Endothelial cell of umbilical vein (primary cell): ENCODE data around the gene ZNF418. TPM values are rescaled to one million over a fixed set of nuclear protein-coding genes. Genes with fewer than 3 reads are reported as not detected.

ENCODE experiments used
- BruUV-seq: library from RNA; stranded (reverse); fragments of 400-500 nt; replicated peaks from 2 replicates; lab custom pipeline; 2021; lab: Mats Ljungman, UMichigan
- CTCF ChIA-PET: fragments of 300-600, 350-600 bp; sonication (Branson Sonifier 250); formaldehyde crosslinking; loops from one replicate; lab custom pipeline; 2021; ENCODE audit warnings: antibody characterized with exemption, inconsistent platforms; lab: Charles Lee
- POLR2A ChIA-PET: fragments of 300-600, 350-600 bp; sonication (Branson Sonifier 250); formaldehyde crosslinking; loops from one replicate; lab custom pipeline; 2021; ENCODE audit warnings: antibody characterized with exemption, inconsistent platforms; lab: Charles Lee
- DNase-seq: peaks from one replicate; pipeline ENCODE4 v3.0.0-alpha.2; 2011; ENCODE audit warnings: low read depth, low spot score
- FAIRE-seq: peaks from 2 replicates; lab custom pipeline; 2011; peaks lifted over from hg19 to GRCh38; lab: Jason Lieb, UNC
- H2AFZ ChIP-seq: 2 replicates; pipeline ENCODE4 v1.6.0; 2012; ENCODE audit warnings: low read depth, low read length, control low read depth, inconsistent platforms
- H3K27ac ChIP-seq: 2 replicates; pipeline ENCODE4 v1.5.1; 2011; ENCODE audit warnings: low read depth, mild to moderate bottlenecking, control low read depth, low read length, moderate library complexity; ENCODE audit not compliant: insufficient read depth
- H3K27me3 ChIP-seq, 2 experiments: 2 replicates each; pipeline versions ENCODE4 v1.6.0 to v1.6.1; 2011; ENCODE audit warnings: low read length in 2 of 2, mixed read lengths in 1 of 2; ENCODE audit not compliant: control insufficient read depth in 2 of 2, insufficient read depth in 2 of 2
- H3K36me3 ChIP-seq, 2 experiments: 2 replicates in 1 of 2; 3 replicates in 1 of 2; pipeline ENCODE4 v1.5.1; 2011; ENCODE audit warnings: low read length in 2 of 2, mild to moderate bottlenecking in 1 of 2, moderate library complexity in 1 of 2; ENCODE audit not compliant: control insufficient read depth in 2 of 2, insufficient read depth in 2 of 2; ENCODE audit errors: extremely low read depth in 1 of 2
- H3K4me1 ChIP-seq: 3 replicates; pipeline ENCODE4 v1.5.1; 2011; ENCODE audit warnings: mild to moderate bottlenecking, low read length; ENCODE audit not compliant: control insufficient read depth, insufficient read depth; ENCODE audit errors: extremely low read depth
- H3K4me2 ChIP-seq: 2 replicates; pipeline ENCODE4 v1.6.1; 2011; ENCODE audit warnings: low read length, control low read depth, mixed read lengths; ENCODE audit not compliant: insufficient read depth
- H3K4me3 ChIP-seq, 3 experiments: fragments of 200-600 bp in 1 of 3; sonication (generic), shearing (Covaris generic) in 1 of 3; replicated peaks in 1 of 3; 2 replicates each; pipeline ENCODE4 v1.5.1; 2011 to 2016; ENCODE audit warnings: control low read depth in 3 of 3, low read length in 3 of 3, mild to moderate bottlenecking in 2 of 3, inconsistent platforms in 1 of 3, low read depth in 1 of 3, moderate library complexity in 1 of 3; ENCODE audit not compliant: insufficient read depth in 1 of 3
- H3K79me2 ChIP-seq: 2 replicates; pipeline ENCODE4 v1.6.0; 2012; ENCODE audit warnings: low read length, inconsistent platforms; ENCODE audit not compliant: control insufficient read depth, insufficient read depth
- H3K9ac ChIP-seq: replicated peaks from 2 replicates; pipeline ENCODE3; 2011; ENCODE audit warnings: low read length, control low read depth; ENCODE audit not compliant: insufficient read depth; ENCODE audit errors: extremely low read depth
- H3K9me1 ChIP-seq: replicated peaks from 3 replicates; pipeline ENCODE4 v1.6.0; 2011; ENCODE audit warnings: mild to moderate bottlenecking, low read length; ENCODE audit not compliant: control insufficient read depth, insufficient read depth; ENCODE audit errors: extremely low read depth
- H3K9me3 ChIP-seq: replicated peaks from 2 replicates; pipeline ENCODE4 v1.5.1; 2012; ENCODE audit warnings: low read length, inconsistent platforms; ENCODE audit not compliant: control insufficient read depth, insufficient read depth
- H4K20me1 ChIP-seq: replicated peaks from 2 replicates; pipeline ENCODE3; 2011; ENCODE audit warnings: mild to moderate bottlenecking, low read length; ENCODE audit not compliant: control insufficient read depth, insufficient read depth; ENCODE audit errors: extremely low read depth
- EZH2 ChIP-seq: IDR thresholded peaks from 2 replicates; pipeline ENCODE4 v1.6.1; 2012; ENCODE audit warnings: borderline replicate concordance, low read depth, mild to moderate bottlenecking, moderate library complexity, low read length, inconsistent platforms; ENCODE audit not compliant: severe bottlenecking
- FOS ChIP-seq: IDR thresholded peaks from 2 replicates; pipeline ENCODE4 v1.6.1; 2011; ENCODE audit warnings: mild to moderate bottlenecking, low read length, moderate library complexity, borderline replicate concordance; ENCODE audit not compliant: insufficient read depth
- GATA2 ChIP-seq: IDR thresholded peaks from 2 replicates; pipeline ENCODE4 v1.7.0; 2011; ENCODE audit warnings: low read depth, mild to moderate bottlenecking, moderate library complexity, mixed read lengths, low read length; ENCODE audit not compliant: insufficient read length, insufficient read depth
- JUN ChIP-seq: IDR thresholded peaks from 2 replicates; pipeline ENCODE4 v1.6.1; 2011; ENCODE audit warnings: borderline replicate concordance, low read depth; ENCODE audit not compliant: insufficient read length, insufficient read depth
- MYC ChIP-seq: IDR thresholded peaks from one replicate; pipeline ENCODE4 v1.6.1; 2011; ENCODE audit warnings: mild to moderate bottlenecking, low read depth, low read length
- POLR2A ChIP-seq: IDR thresholded peaks from 2 replicates; pipeline ENCODE4 v1.6.1; 2012; ENCODE audit warnings: low read depth, mild to moderate bottlenecking, control low read depth, low read length
- POLR2AphosphoS5 ChIP-seq: IDR thresholded peaks from 2 replicates; pipeline ENCODE4 v1.6.1; 2012; ENCODE audit warnings: low read depth, mild to moderate bottlenecking, control low read depth, low read length, moderate library complexity; ENCODE audit not compliant: insufficient read depth
- dilution Hi-C: fragments of 300-500 bp; cut with MboI; formaldehyde crosslinking; loops from one replicate; pipeline ENCODE4 v1.15.0; 2019; ENCODE audit warnings: low sequenced_read_pairs; ENCODE audit not compliant: extremely low pct_ligation_motif_present
- intact Hi-C: fragments of 100-400 bp; cut with micrococcal nuclease; formaldehyde crosslinking; loops from one replicate; pipeline ENCODE4 v1.10.0; 2022
- polyA plus RNA-seq, 4 experiments: library from polyadenylated mRNA; depleted of rRNA in 3 of 4; stranded (reverse) in 3 of 4; unstranded in 1 of 4; fragments of >200 nt; gene quantifications; 2 replicates each; pipeline versions ENCODE4 v1.2.1 to v1.2.3, GENCODE V29; 2011 to 2012; ENCODE audit warnings: missing spikeins in 1 of 4
- total RNA-seq: library from RNA; stranded (reverse); gene quantifications from 2 replicates; pipeline ENCODE4 v1.2.3, GENCODE V29; 2021
- TF ChIP-seq, protein P1 (sequence below), 2 donors: IDR thresholded peaks; 1 replicate in 1 of 2; 2 replicates in 1 of 2; pipeline ENCODE4 v1.5.1; 2011; ENCODE audit warnings: low read length in 2 of 2, mild to moderate bottlenecking in 2 of 2, moderate library complexity in 2 of 2, control low read depth in 1 of 2, inconsistent platforms in 1 of 2, low read depth in 1 of 2; ENCODE audit not compliant: insufficient read depth in 1 of 2; ENCODE audit errors: extremely low read depth in 1 of 2
- TF ChIP-seq, protein P2 (sequence below): IDR thresholded peaks from 2 replicates; pipeline ENCODE4 v1.6.1; 2011; ENCODE audit not compliant: insufficient read depth, insufficient read length

ZNF418 gene
- total and polyA plus RNA-seq, 2 donors (not counting 3 experiments of a cell fraction or from before 2014, with no cell fraction given), result 1.7 to 5.4 TPM

DNA sequence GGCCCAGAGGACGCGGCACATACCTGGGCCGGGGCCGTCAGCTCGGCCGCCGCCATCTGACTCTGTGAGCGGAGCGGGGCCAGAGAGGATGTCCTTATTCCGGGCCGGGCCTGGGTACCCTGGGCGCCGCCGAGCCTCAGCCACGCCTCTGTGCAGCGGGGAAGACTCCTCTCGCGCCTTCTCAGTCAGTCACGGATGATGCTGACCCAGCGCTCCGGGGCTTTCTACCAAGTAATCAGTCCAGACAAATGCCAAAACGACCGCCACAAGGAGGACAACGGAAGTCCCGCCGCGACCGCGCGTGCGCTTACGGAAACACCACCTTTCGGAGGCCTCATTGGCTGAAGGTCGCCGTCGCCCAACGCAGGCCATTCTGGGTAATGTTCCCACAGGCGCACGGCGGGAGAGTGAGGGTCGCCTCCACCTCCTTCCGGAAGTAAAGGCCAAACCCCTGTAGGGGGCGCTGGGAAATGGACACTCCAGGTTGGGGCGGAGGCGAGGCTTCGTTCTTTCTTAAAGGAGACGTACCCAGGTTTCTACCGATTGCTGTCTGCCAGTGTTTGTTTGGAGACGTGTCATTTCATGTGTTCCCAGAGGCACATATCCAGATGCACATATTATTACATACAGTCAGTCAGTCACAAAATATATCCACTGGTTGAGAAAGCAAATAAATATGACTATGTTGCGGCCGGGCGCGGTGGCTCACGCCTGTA, 12.4 kb upstream of the ZNF418 start, which contains the start of gene ZNF256:
ZNF256 (minus strand) TSS at position 288 of the 716 bp plus-strand sequence; CDS start at position 56, 232 bp downstream.
- Histone ChIP-seq H3K36me3 (peaks cover 0 to 5% of the 10 kb centered on the region in 2 experiments), H3K4me3 (peak within 1 kb of the TSS; percentile 24 to 66 (median 53)), H3K27ac (no peak within 1 kb of the TSS), H3K4me2 (peak within 1 kb of the TSS; percentile 62), H3K9me1 (no peaks in the 10 kb centered on the region), H3K9ac (peak within 1 kb of the TSS; percentile 42), H3K27me3 (no peaks in the 10 kb centered on the region), H3K9me3 (peaks cover 3% of the 10 kb centered on the region), H2AFZ (peak within 1 kb of the TSS; percentile 79), H3K4me1 (peaks cover 5% of the 10 kb centered on the region), H3K79me2 (no peaks in the 10 kb centered on the region), H4K20me1 (peaks cover 2% of the 10 kb centered on the region)
- peak; percentile 48 for TF ChIP-seq POLR2AphosphoS5
- no peak for TF ChIP-seq GATA2
- no peak for TF ChIP-seq EZH2
- TF ChIP-seq, protein P1, sequence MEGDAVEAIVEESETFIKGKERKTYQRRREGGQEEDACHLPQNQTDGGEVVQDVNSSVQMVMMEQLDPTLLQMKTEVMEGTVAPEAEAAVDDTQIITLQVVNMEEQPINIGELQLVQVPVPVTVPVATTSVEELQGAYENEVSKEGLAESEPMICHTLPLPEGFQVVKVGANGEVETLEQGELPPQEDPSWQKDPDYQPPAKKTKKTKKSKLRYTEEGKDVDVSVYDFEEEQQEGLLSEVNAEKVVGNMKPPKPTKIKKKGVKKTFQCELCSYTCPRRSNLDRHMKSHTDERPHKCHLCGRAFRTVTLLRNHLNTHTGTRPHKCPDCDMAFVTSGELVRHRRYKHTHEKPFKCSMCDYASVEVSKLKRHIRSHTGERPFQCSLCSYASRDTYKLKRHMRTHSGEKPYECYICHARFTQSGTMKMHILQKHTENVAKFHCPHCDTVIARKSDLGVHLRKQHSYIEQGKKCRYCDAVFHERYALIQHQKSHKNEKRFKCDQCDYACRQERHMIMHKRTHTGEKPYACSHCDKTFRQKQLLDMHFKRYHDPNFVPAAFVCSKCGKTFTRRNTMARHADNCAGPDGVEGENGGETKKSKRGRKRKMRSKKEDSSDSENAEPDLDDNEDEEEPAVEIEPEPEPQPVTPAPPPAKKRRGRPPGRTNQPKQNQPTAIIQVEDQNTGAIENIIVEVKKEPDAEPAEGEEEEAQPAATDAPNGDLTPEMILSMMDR (IDR thresholded peaks at IDR 0.05; ENCODE audit: extremely low read depth in 1 of 2, insufficient read depth in 1 of 2, low read depth in 1 of 2, low read length in 2 of 2), result peak; percentile 55 to 65
- TF ChIP-seq, protein P2, sequence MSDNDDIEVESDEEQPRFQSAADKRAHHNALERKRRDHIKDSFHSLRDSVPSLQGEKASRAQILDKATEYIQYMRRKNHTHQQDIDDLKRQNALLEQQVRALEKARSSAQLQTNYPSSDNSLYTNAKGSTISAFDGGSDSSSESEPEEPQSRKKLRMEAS, result peak; percentile 61
- peak; percentile 50 for TF ChIP-seq POLR2A
- no peak for TF ChIP-seq FOS
- no peak for TF ChIP-seq MYC
- no peak for TF ChIP-seq JUN
- CTCF ChIA-PET, result no interaction called here
- intact Hi-C loops (loop anchor here (1.0 to 10.0 kb wide), 3 partner anchors 31 to 207 kb away; partner anchors contain the start of genes ZNF329, ZNF417 and ZNF606), dilution Hi-C loops (no loop called here)
- FAIRE-seq (peak; percentile 94), DNase-seq (peak; percentile 92)
- BruUV-seq, result no TSS peak
- POLR2A ChIA-PET, result no interaction called here
